Stomach (tissue), 9 donors: ENCODE results near the gene CD44. TPM values are rescaled to one million over a fixed set of nuclear protein-coding genes. Genes with fewer than 3 reads are reported as not detected.
A peak's percentile ranks its signal among the peaks of the same experiment; 100 is the strongest.

Experiments
- DNase-seq, 2 donors: peaks; one replicate each; pipeline versions ENCODE4 v3.0.0 to v3.0.0-alpha.2; 2013 to 2019
- H3K27ac ChIP-seq, 5 donors: fragments of 200-600 bp in 4 of 5; sonication (generic) in 4 of 5; one replicate each; pipeline ENCODE4 v1.5.1; 2013 to 2019; ENCODE audit warnings: mild to moderate bottlenecking in 1 of 5, moderate library complexity in 1 of 5
- H3K27me3 ChIP-seq, 3 donors: fragments of 200-600 bp; sonication (generic); one replicate each; pipeline ENCODE4 v1.5.1; 2017 to 2019; ENCODE audit warnings: mixed run types in 1 of 3
- H3K36me3 ChIP-seq, 4 donors: fragments of 200-600 bp; sonication (generic); 1 replicate in 3 of 4; 2 replicates in 1 of 4; pipeline ENCODE4 v1.5.1; 2016 to 2019
- H3K4me1 ChIP-seq, 4 donors: fragments of 200-600 bp; sonication (generic); one replicate each; pipeline ENCODE4 v1.5.1; 2016 to 2019
- H3K4me3 ChIP-seq, 4 donors: fragments of 200-600 bp; sonication (generic) in 3 of 4; one replicate each; pipeline ENCODE4 v1.5.1; 2016 to 2019; ENCODE audit warnings: mild to moderate bottlenecking in 1 of 4
- H3K9me3 ChIP-seq, 4 donors: fragments of 200-600 bp; sonication (generic); one replicate each; pipeline ENCODE4 v1.5.1; 2016 to 2019
- CTCF ChIP-seq, 7 experiments: fragments of 450-650 bp in 4 of 7; fragments of 200-600 bp in 3 of 7; sonication (generic) in 3 of 7; IDR thresholded peaks; one replicate each; pipeline ENCODE4 v1.5.1; 2016 to 2019; ENCODE audit warnings: antibody characterized with exemption in 7 of 7, control low read depth in 2 of 7, mild to moderate bottlenecking in 1 of 7
- EP300 ChIP-seq: sonication (generic); formaldehyde crosslinking; IDR thresholded peaks from one replicate; pipeline ENCODE4 v1.6.1; 2017; ENCODE audit warnings: antibody characterized with exemption
- POLR2A ChIP-seq, 4 donors: fragments of 450-650 bp; IDR thresholded peaks; one replicate each; pipeline ENCODE4 v1.6.1; 2016; ENCODE audit warnings: antibody characterized with exemption in 4 of 4, control low read depth in 2 of 4, mild to moderate bottlenecking in 1 of 4, moderate library complexity in 1 of 4
- POLR2AphosphoS5 ChIP-seq, 3 donors: sonication (generic); formaldehyde crosslinking; IDR thresholded peaks; one replicate each; pipeline ENCODE4 v1.6.1; 2016; ENCODE audit warnings: antibody characterized with exemption in 3 of 3
- WGBS, 5 donors: extraction: QIAGEN DNeasy Blood & Tissue Kit in 3 of 5; methylation state at CpG; one replicate each; pipeline versions ENCODE4 v1.1.5 to v1.1.7; 2013 to 2018; 5-methylcytosine and 5-hydroxymethylcytosine counted together
- intact Hi-C: fragments of 100-400 bp; cut with DNase I; formaldehyde crosslinking; loops from one replicate; pipeline ENCODE4 v1.15.1; 2023; ENCODE audit warnings: low total_unique reads
- polyA plus RNA-seq, 3 donors: library from polyadenylated mRNA; stranded (reverse); fragments of 200-250 nt; gene quantifications; one replicate each; pipeline ENCODE4 v1.2.3, GENCODE V29; 2013
- total RNA-seq, 5 donors: library from RNA; depleted of rRNA; stranded (reverse); fragments of >200 nt; gene quantifications; one replicate each; pipeline versions ENCODE4 v1.1.0 to v1.2.3, GENCODE V29; 2014 to 2016
- donor health status: healthy with polysubstance abuse.
- donor health status: Bipolar disorder and iron deficiency.
- donor health status: healthy.

The CD44 gene
- total and polyA plus RNA-seq, 8 donors = 47.5 to 229 (median 102) TPM

- no peaks in the 10 kb centered on the region for H3K27me3 ChIP-seq
- peak overlapping the region; percentile 54 to 83 (median 75) for H3K27ac ChIP-seq
- intact Hi-C loops = no loop called here
- DNase-seq = no peak
- H3K36me3 ChIP-seq = peaks cover 0 to 4% (median 0%) of the 10 kb centered on the region in 4 donors
- peaks cover 5 to 27% (median 18%) of the 10 kb centered on the region in 4 donors for H3K4me1 ChIP-seq
- no peak overlapping the region for H3K4me3 ChIP-seq
- 74 to 93% (median 89%) methylated on average over 7 of the region's 7 CpGs for WGBS, 5 donors
- H3K9me3 ChIP-seq = no peaks in the 10 kb centered on the region
- TF ChIP-seq POLR2AphosphoS5 (IDR thresholded peaks at IDR 0.05) (no peak), EP300 (no peak), CTCF (IDR thresholded peaks at IDR 0.05) (no peak), POLR2A (IDR thresholded peaks at IDR 0.05) (no peak)
Observed at GRCh38 chr11:35280727-35281126, 141.8 kb downstream of the CD44 start.

- TF ChIP-seq EP300 (peak; percentile 17), CTCF (IDR thresholded peaks at IDR 0.05) (no peak), POLR2AphosphoS5 (IDR thresholded peaks at IDR 0.05) (peak; percentile 36 to 74 (median 44))
- H3K27ac ChIP-seq = peak overlapping the region; percentile 48 to 83 (median 75)
- no peak overlapping the region for H3K4me3 ChIP-seq
Observed at GRCh38 chr11:35281169-35281688, 142.3 kb downstream of the CD44 start.

More at GRCh38 chr11:35281169-35281688, 142.3 kb downstream of the CD44 start:
- WGBS, 5 donors = 70 to 86% (median 84%) methylated on average over 5 of the region's 5 CpGs
- Histone ChIP-seq H3K4me1 (peaks cover 0 to 22% (median 13%) of the 10 kb centered on the region in 4 donors), H3K27me3 (no peaks in the 10 kb centered on the region), H3K9me3 (no peaks in the 10 kb centered on the region), H3K36me3 (peaks cover 0 to 4% (median 0%) of the 10 kb centered on the region in 4 donors)
- peak in 1 of 2 donors; percentile 66 for DNase-seq
- intact Hi-C loops = no loop called here

Other genes with a start within 250 kb of the CD44 start
- gene APIP, start 222.8 kb upstream of the CD44 start, total RNA-seq = 10 to 100 TPM in 4 of 5 donors, 1 to 10 TPM in 1; 7.6 to 41.7 (median 26.8) TPM
- 10 to 100 TPM; 22.3 to 42.9 (median 40.0) TPM for gene APIP, start 222.8 kb upstream of the CD44 start, polyA plus RNA-seq
- 10 to 100 TPM in 4 of 5 donors, 1 to 10 TPM in 1; 4.1 to 45.9 (median 28.4) TPM for gene PDHX, start 222.6 kb upstream of the CD44 start, total RNA-seq
- gene PDHX, start 222.6 kb upstream of the CD44 start, polyA plus RNA-seq = 10 to 100 TPM; 18.8 to 25.2 (median 21.4) TPM